Right lobe of liver (tissue), 6 donors: ENCODE measurements around the gene BMPER. TPM values are rescaled to one million over a fixed set of nuclear protein-coding genes. Genes with fewer than 3 reads are reported as not detected.

Experiments used
- ATAC-seq, 4 donors: fragments of 200-7000 bp; cut with Tn5 transposase; one replicate each; pipeline ENCODE4 v1.9.1; 2020; ENCODE audit warnings: mild to moderate bottlenecking in 4 of 4, moderate library complexity in 4 of 4
- DNase-seq, 3 donors: peaks; one replicate each; pipeline ENCODE4 v3.0.0-alpha.2; 2020
- H3K27ac ChIP-seq, 3 donors: fragments of 200-600 bp; one replicate each; pipeline ENCODE4 v1.8.0; 2022
- H3K27me3 ChIP-seq, 2 donors: fragments of 200-600 bp; one replicate each; pipeline ENCODE4 v1.8.0; 2022
- H3K36me3 ChIP-seq, 4 donors: fragments of 200-600 bp; sonication (generic) in 1 of 4; one replicate each; pipeline versions ENCODE4 v1.5.1 to v1.8.0; 2017 to 2022; ENCODE audit warnings: control low read depth in 1 of 4
- H3K4me1 ChIP-seq, 4 donors: fragments of 200-600 bp; sonication (generic) in 1 of 4; one replicate each; pipeline versions ENCODE4 v1.5.1 to v1.8.0; 2017 to 2022; ENCODE audit warnings: control low read depth in 1 of 4
- H3K4me3 ChIP-seq, 3 donors: fragments of 200-600 bp; one replicate each; pipeline ENCODE4 v1.8.0; 2022
- H3K9me3 ChIP-seq, 4 donors: fragments of 200-600 bp; sonication (generic) in 1 of 4; one replicate each; pipeline versions ENCODE4 v1.5.1 to v1.8.0; 2017 to 2022; ENCODE audit warnings: control low read depth in 1 of 4
- POLR2A ChIP-seq: fragments of 450-650 bp; IDR thresholded peaks from one replicate; pipeline ENCODE4 v1.6.1; 2017; ENCODE audit warnings: antibody characterized with exemption, mild to moderate bottlenecking
- WGBS: methylation state at CpG from one replicate; pipeline ENCODE4 v1.1.6; 2018; ENCODE audit warnings: low coverage, low lambda C conversion rate; ENCODE audit not compliant: insufficient coverage; ENCODE audit errors: missing lambda C conversion rate; 5-methylcytosine and 5-hydroxymethylcytosine counted together
- intact Hi-C, 2 donors: fragments of 100-400 bp; cut with DNase I; formaldehyde crosslinking; loops; one replicate each; pipeline versions ENCODE4 v1.11.2 to v1.14.1; 2022
- total RNA-seq, 6 experiments: library from RNA; depleted of rRNA in 2 of 6; stranded (reverse); fragments of >200 nt in 2 of 6; fragmentation: NEBNext Ultra II Directional in 3 of 6; extraction: Animal tissue kit (Norgen Biotek cat#: 25700) in 3 of 6; gene quantifications; one replicate each; pipeline versions ENCODE4 v1.1.0 to v1.2.4, GENCODE V29; 2016 to 2023
- TF ChIP-seq, protein P1 (sequence below), 4 donors: fragments of 200-600 bp in 3 of 4; fragments of 450-650 bp in 1 of 4; IDR thresholded peaks; one replicate each; pipeline versions ENCODE4 v1.5.1 to v1.8.0; 2016 to 2022; ENCODE audit warnings: antibody characterized with exemption in 4 of 4, mild to moderate bottlenecking in 2 of 4
- donor health status: DM: no; HTN: yes; CAD: no.
- donor health status: DM: no; HTN: no; CAD: no.
- donor health status: DM: no; HTN: no; CAD: no.
- donor health status: DM: no; HTN: yes; CAD: no.
- donor health status: DM: no; HTN: yes; CAD: no.

BMPER gene
- total RNA-seq, 6 experiments from 2014 or later = 5.8 to 17.1 (median 10.4) TPM

DNA sequence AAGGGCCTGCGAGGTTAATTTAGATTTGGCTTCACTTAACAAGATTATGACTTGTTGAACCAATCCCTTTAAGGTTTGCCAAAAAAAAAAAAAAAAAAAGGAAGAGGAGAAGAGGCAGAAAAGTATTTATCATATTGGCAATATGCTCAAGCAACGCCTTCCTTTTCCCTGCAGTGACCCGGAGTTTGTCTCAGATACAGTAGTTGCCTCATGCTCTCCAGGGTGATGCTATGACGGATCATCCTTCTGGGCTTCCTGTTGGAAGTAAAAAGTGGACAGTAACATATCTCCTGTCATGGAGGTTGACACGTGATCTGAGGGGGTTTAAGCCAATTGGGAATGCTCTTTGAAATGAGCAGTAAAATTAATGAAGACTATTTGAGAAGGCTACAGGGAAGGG is 117.3 kb downstream of the BMPER start:
- H3K27ac ChIP-seq = no peak overlapping the region
- H3K9me3 ChIP-seq = no peaks in the 10 kb centered on the region
- intact Hi-C loops = no loop called here
- WGBS = 42% methylated on average over 5 of the region's 5 CpGs
- ATAC-seq (no peak), DNase-seq (no peak)
- H3K4me1 ChIP-seq = no peaks in the 10 kb centered on the region
- H3K27me3 ChIP-seq = no peaks in the 10 kb centered on the region
- H3K4me3 ChIP-seq = no peak overlapping the region
- TF ChIP-seq, protein P1, sequence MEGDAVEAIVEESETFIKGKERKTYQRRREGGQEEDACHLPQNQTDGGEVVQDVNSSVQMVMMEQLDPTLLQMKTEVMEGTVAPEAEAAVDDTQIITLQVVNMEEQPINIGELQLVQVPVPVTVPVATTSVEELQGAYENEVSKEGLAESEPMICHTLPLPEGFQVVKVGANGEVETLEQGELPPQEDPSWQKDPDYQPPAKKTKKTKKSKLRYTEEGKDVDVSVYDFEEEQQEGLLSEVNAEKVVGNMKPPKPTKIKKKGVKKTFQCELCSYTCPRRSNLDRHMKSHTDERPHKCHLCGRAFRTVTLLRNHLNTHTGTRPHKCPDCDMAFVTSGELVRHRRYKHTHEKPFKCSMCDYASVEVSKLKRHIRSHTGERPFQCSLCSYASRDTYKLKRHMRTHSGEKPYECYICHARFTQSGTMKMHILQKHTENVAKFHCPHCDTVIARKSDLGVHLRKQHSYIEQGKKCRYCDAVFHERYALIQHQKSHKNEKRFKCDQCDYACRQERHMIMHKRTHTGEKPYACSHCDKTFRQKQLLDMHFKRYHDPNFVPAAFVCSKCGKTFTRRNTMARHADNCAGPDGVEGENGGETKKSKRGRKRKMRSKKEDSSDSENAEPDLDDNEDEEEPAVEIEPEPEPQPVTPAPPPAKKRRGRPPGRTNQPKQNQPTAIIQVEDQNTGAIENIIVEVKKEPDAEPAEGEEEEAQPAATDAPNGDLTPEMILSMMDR (IDR thresholded peaks at IDR 0.05) = no peak
- TF ChIP-seq POLR2A = no peak
- no peaks in the 10 kb centered on the region for H3K36me3 ChIP-seq

DNA sequence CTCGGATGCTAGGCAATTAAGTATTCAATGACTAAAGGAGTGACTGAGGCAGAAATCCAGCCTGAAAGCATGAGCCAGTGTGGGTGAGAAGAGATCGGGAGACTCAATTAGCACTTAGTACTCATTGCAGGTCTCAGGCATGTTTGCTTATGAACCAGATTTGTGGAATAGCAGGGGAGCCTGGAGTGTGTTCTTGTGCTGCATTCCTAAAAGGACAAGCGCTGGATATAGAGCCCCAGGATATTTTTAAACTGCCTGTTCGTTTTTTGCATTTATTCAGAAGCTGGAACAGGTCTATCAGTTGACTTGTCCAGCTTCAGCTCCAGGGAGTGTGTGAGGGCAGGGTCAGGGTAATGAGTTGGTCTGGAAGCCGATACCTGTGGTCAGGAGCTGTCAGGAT is 120.3 kb downstream of the BMPER start:
- TF ChIP-seq POLR2A = no peak
- TF ChIP-seq, protein P1 (IDR thresholded peaks at IDR 0.05) = no peak
- DNase-seq (no peak), ATAC-seq (no peak)
- Histone ChIP-seq H3K4me1 (no peaks in the 10 kb centered on the region), H3K36me3 (no peaks in the 10 kb centered on the region), H3K27ac (no peak overlapping the region), H3K4me3 (no peak overlapping the region), H3K27me3 (no peaks in the 10 kb centered on the region), H3K9me3 (no peaks in the 10 kb centered on the region)
- intact Hi-C loops = no loop called here
- WGBS = 35% methylated on average over 4 of the region's 5 CpGs

DNA sequence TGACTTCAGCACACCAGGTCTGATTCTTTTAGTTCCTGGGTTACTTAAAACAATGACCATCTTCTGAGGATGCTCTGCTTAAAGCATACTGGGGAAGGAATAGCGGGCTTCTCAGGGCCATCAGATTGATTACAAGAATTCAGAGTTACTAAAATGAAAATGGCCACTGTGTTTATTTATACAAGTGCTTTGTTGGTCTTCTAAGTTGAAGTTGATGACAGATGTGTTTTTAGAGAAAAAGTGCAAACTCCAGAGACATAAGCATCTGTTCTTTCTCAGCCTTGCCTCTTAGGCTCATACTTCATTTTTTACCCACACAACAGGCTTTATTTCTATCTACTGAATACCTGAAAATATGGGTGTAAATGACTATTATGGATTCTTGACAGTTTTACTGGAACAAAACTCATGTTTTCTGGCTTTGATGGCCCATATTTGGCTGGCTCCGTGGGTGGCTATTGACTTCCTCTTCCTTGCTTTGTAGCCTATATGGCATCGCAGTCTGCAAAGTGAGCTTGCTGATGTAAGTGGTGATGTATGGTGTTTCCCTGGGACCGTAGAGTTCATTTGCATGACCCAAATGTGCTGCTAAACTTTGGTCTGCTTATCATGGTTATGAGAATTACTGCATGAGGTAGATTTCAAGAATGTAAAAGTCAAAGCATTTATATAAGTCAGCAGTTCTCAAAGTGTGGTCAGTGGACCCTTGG is 121.3 kb downstream of the BMPER start:
- 68% methylated on average over 4 of the region's 4 CpGs for WGBS
- DNase-seq = no peak
- intact Hi-C loops = no loop called here
- no peak for ATAC-seq
- no peaks in the 10 kb centered on the region for H3K9me3 ChIP-seq
- H3K27me3 ChIP-seq = no peaks in the 10 kb centered on the region
- H3K27ac ChIP-seq = no peak overlapping the region
- H3K4me1 ChIP-seq = no peaks in the 10 kb centered on the region
- no peak overlapping the region for H3K4me3 ChIP-seq
- no peak for TF ChIP-seq POLR2A
- TF ChIP-seq, protein P1 (IDR thresholded peaks at IDR 0.05) = no peak
- H3K36me3 ChIP-seq = no peaks in the 10 kb centered on the region

DNA sequence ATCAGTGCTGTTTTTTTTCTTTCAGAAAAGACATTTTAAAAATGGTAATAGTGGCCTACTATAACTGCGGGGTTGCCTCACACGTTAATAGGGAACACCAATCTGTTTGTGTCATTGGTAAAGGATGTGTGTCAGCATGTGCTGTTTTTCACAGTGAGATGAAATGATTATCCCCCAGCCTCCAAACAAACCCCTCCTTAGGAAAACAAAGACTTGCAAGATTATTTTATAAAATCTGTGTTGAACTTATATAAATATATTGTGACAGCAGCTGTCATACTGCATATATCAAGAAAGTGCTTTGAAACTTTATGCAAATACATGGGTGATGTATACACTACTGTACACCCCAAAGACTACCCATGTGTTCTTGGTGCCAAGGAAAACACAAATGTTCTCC is 125.8 kb downstream of the BMPER start:
- H3K9me3 ChIP-seq = no peaks in the 10 kb centered on the region
- no peaks in the 10 kb centered on the region for H3K36me3 ChIP-seq
- no peak for ATAC-seq
- intact Hi-C loops = no loop called here
- DNase-seq = no peak
- H3K4me3 ChIP-seq = no peak overlapping the region
- WGBS = 88% methylated on average over 2 of the region's 2 CpGs
- H3K27me3 ChIP-seq = no peaks in the 10 kb centered on the region
- peaks cover 0 to 6% (median 0%) of the 10 kb centered on the region in 4 donors for H3K4me1 ChIP-seq
- no peak overlapping the region for H3K27ac ChIP-seq
- TF ChIP-seq, protein P1 (IDR thresholded peaks at IDR 0.05) = no peak
- TF ChIP-seq POLR2A = no peak
